Osteoblast (primary cell): ENCODE measurements around the gene POU2F2. TPM values are rescaled to one million over a fixed set of nuclear protein-coding genes. Genes with fewer than 3 reads are reported as not detected.
A peak's percentile ranks its signal among the peaks of the same experiment; 100 is the strongest.

Experiments
- DNase-seq: peaks from one replicate; pipeline ENCODE4 v3.0.0; 2011; ENCODE audit warnings: low spot score, mixed read lengths; ENCODE audit not compliant: insufficient read length; ENCODE audit errors: missing footprints
- H2AFZ ChIP-seq: 2 replicates; pipeline ENCODE4 v1.6.0; 2011; ENCODE audit warnings: mild to moderate bottlenecking, low read length
- H3K27ac ChIP-seq: 2 replicates; pipeline ENCODE4 v1.5.1; 2011; ENCODE audit warnings: mild to moderate bottlenecking, low read depth, low read length, moderate library complexity
- H3K27me3 ChIP-seq: 2 replicates; pipeline ENCODE4 v1.6.0; 2012; ENCODE audit warnings: mild to moderate bottlenecking, control low read depth, inconsistent platforms, low read length, moderate library complexity; ENCODE audit not compliant: insufficient read depth
- H3K36me3 ChIP-seq: 2 replicates; pipeline ENCODE4 v1.5.1; 2011; ENCODE audit warnings: mild to moderate bottlenecking, low read length, control low read depth, moderate library complexity; ENCODE audit not compliant: insufficient read depth
- H3K4me1 ChIP-seq: 2 replicates; pipeline ENCODE4 v1.5.1; 2011; ENCODE audit warnings: mild to moderate bottlenecking, low read length, control low read depth, moderate library complexity; ENCODE audit not compliant: insufficient read depth
- H3K4me2 ChIP-seq: 2 replicates; pipeline ENCODE4 v1.6.0; 2011; ENCODE audit warnings: mild to moderate bottlenecking, low read length; ENCODE audit not compliant: insufficient read depth
- H3K4me3 ChIP-seq: fragments of 200-600 bp; sonication (generic); 3 replicates; pipeline ENCODE4 v1.5.1; 2012; ENCODE audit warnings: mild to moderate bottlenecking, low read length, inconsistent platforms; ENCODE audit not compliant: insufficient read depth
- H3K79me2 ChIP-seq: 2 replicates; pipeline ENCODE4 v1.6.0; 2012; ENCODE audit warnings: mild to moderate bottlenecking, low read length, control low read depth, inconsistent platforms; ENCODE audit not compliant: insufficient read depth
- H3K9me3 ChIP-seq: 2 replicates; pipeline ENCODE4 v1.5.1; 2011; ENCODE audit warnings: low read depth, low read length, control low read depth
- H4K20me1 ChIP-seq: 2 replicates; pipeline ENCODE4 v1.6.0; 2012; ENCODE audit warnings: mild to moderate bottlenecking, low read length, control low read depth; ENCODE audit not compliant: insufficient read depth
- CTCF ChIP-seq: IDR thresholded peaks from 2 replicates; pipeline ENCODE4 v1.5.1; 2011; ENCODE audit warnings: mild to moderate bottlenecking, low read depth, low read length, moderate library complexity; ENCODE audit errors: extremely low read depth
- total RNA-seq: library from RNA; depleted of rRNA; stranded (reverse); fragments of >200 nt; gene quantifications from 2 replicates; pipeline ENCODE4 v1.2.3, GENCODE V29; 2012

The POU2F2 gene
- total RNA-seq, 1 donor, result under 0.01 TPM

- TF ChIP-seq CTCF, result no peak
- DNase-seq, result peak; percentile 93
- H4K20me1 ChIP-seq, result no peaks in the 10 kb centered on the region
- H3K4me2 ChIP-seq, result no peak overlapping the region
- H3K36me3 ChIP-seq, result no peaks in the 10 kb centered on the region
- H3K4me1 ChIP-seq, result peaks cover 21% of the 10 kb centered on the region
- no peaks in the 10 kb centered on the region for H3K27me3 ChIP-seq
- H3K9me3 ChIP-seq, result no peaks in the 10 kb centered on the region
- no peak overlapping the region for H3K4me3 ChIP-seq
- no peaks in the 10 kb centered on the region for H3K79me2 ChIP-seq
- no peak overlapping the region for H2AFZ ChIP-seq
- H3K27ac ChIP-seq, result no peak overlapping the region
Observed at GRCh38 chr19:42091742-42092141, 40.5 kb downstream of the POU2F2 start.

DNA sequence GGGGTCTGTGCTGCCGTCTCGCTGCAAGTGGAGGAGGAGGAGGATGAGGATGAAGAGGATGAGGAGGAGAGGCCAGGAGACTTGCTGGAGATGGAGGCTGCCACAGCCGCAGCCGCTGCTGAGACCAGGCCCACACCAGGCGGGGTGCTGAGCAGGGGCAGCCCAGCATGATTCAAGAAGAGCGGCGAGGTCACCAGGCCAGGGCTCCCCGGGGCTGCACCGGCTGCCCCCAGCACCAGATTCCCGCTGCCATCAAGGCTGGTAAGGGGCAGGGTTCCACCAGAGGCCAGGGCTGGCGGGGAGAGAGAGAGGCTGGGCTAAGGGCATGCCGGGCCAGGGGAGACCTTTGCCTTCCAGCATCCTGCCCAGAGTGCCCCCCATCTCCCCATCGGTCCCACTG is 40.9 kb downstream of the POU2F2 start:
- H2AFZ ChIP-seq, result no peak overlapping the region
- H4K20me1 ChIP-seq, result no peaks in the 10 kb centered on the region
- no peak for TF ChIP-seq CTCF
- peak; percentile 39 for DNase-seq
- no peaks in the 10 kb centered on the region for H3K9me3 ChIP-seq
- no peaks in the 10 kb centered on the region for H3K36me3 ChIP-seq
- no peak overlapping the region for H3K4me2 ChIP-seq
- no peaks in the 10 kb centered on the region for H3K79me2 ChIP-seq
- peaks cover 21% of the 10 kb centered on the region for H3K4me1 ChIP-seq
- H3K4me3 ChIP-seq, result no peak overlapping the region
- no peak overlapping the region for H3K27ac ChIP-seq
- no peaks in the 10 kb centered on the region for H3K27me3 ChIP-seq

DNA sequence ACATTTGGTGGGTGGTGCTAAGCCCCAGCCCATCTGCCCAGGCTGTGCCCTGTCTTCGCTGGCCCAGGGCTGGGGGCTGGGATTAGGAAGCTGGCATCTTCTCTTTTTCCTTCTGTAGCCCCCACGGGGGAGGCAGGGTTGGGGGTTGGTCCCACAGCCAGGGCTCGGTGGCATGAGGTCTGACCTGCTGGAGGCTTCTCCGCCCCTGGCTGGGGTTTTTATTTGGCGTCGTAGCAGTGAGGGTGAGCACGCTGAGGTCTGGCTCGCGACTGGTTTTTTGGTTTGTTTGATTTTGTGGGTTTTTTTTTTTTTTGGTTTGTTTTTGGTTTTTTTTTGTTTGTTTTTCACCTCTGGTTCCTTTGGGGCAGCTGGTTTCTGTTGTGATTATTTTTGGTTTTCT is 41.6 kb downstream of the POU2F2 start:
- no peaks in the 10 kb centered on the region for H3K79me2 ChIP-seq
- no peak overlapping the region for H2AFZ ChIP-seq
- TF ChIP-seq CTCF, result no peak
- H4K20me1 ChIP-seq, result no peaks in the 10 kb centered on the region
- H3K27ac ChIP-seq, result no peak overlapping the region
- H3K36me3 ChIP-seq, result no peaks in the 10 kb centered on the region
- peaks cover 21% of the 10 kb centered on the region for H3K4me1 ChIP-seq
- H3K4me2 ChIP-seq, result no peak overlapping the region
- no peaks in the 10 kb centered on the region for H3K9me3 ChIP-seq
- no peak for DNase-seq
- H3K27me3 ChIP-seq, result no peaks in the 10 kb centered on the region
- no peak overlapping the region for H3K4me3 ChIP-seq

DNA sequence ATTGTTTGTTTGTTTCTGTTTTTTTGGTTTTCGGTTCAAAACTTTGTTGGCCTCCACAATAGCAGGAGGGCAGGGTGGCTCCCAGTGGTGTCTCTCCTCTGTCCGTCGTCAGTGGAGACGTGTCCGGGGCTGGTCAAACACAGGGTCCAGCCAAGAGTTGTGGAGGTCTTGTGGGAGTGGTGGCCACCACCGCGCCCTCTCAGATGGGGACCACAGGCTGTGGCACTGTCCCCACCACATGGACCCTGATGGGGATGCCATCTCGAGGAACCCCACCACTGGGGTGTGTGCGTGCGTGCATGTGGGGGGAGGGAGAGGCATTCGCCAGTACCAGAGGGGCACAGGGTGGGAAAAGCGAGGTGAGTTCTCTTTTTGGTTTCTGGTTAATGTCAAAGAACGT is 42.5 kb downstream of the POU2F2 start:
- DNase-seq, result peak; percentile 39
- Histone ChIP-seq H2AFZ (no peak overlapping the region), H3K4me3 (no peak overlapping the region), H3K4me1 (peaks cover 21% of the 10 kb centered on the region), H3K4me2 (no peak overlapping the region), H3K27ac (no peak overlapping the region), H3K27me3 (no peaks in the 10 kb centered on the region), H3K79me2 (no peaks in the 10 kb centered on the region), H3K36me3 (no peaks in the 10 kb centered on the region), H3K9me3 (no peaks in the 10 kb centered on the region), H4K20me1 (no peaks in the 10 kb centered on the region)
- TF ChIP-seq CTCF, result no peak
